HepG2 (cell line): ENCODE measurements around the gene CNNM4. TPM values are rescaled to one million over a fixed set of nuclear protein-coding genes. Genes with fewer than 3 reads are reported as not detected.
A peak's percentile ranks its signal among the peaks of the same experiment; 100 is the strongest.

Experiments
- ATF7-NPFF ChIP-seq: sonication (generic); formaldehyde crosslinking; IDR thresholded peaks from 2 replicates; pipeline ENCODE4 v1.8.1; 2023; ENCODE audit warnings: mild to moderate bottlenecking, low read depth, missing genetic modification reagents, moderate library complexity
- GATAD2A ChIP-seq: IDR thresholded peaks from 2 replicates; pipeline ENCODE4 v1.6.1; 2016
- HNF4G ChIP-seq, 2 experiments: sonication (generic) in 1 of 2; formaldehyde crosslinking in 1 of 2; IDR thresholded peaks; 2 replicates each; pipeline versions ENCODE4 v1.4.0 to v1.6.1; 2011 to 2020; ENCODE audit warnings: borderline replicate concordance in 2 of 2, low read depth in 2 of 2, mild to moderate bottlenecking in 2 of 2, low read length in 1 of 2, missing genetic modification reagents in 1 of 2, moderate library complexity in 1 of 2
- MTF1 ChIP-seq: sonication (generic); formaldehyde crosslinking; IDR thresholded peaks from 2 replicates; pipeline ENCODE4 v1.5.0; 2020; ENCODE audit warnings: missing genetic modification reagents
- MXI1 ChIP-seq: IDR thresholded peaks from 3 replicates; pipeline ENCODE4 v1.6.1; 2012; ENCODE audit warnings: low read depth, low read length, inconsistent platforms, borderline replicate concordance
- NFE2 ChIP-seq: sonication (generic); formaldehyde crosslinking; IDR thresholded peaks from 2 replicates; pipeline ENCODE4 v1.4.0; 2020; ENCODE audit warnings: missing genetic modification reagents
- RBFOX2 ChIP-seq: fragments of 200-400 bp; formaldehyde crosslinking; IDR thresholded peaks from 2 replicates; pipeline ENCODE4 v1.6.1; 2017; ENCODE audit warnings: low read depth, mild to moderate bottlenecking, low read length
- YEATS2 ChIP-seq: sonication (generic); formaldehyde crosslinking; IDR thresholded peaks from 2 replicates; pipeline ENCODE4 v1.4.0; 2020; ENCODE audit warnings: missing genetic modification reagents, borderline replicate concordance
- ZBTB20 ChIP-seq: sonication (generic); formaldehyde crosslinking; IDR thresholded peaks from 2 replicates; pipeline ENCODE4 v1.8.1; 2023; ENCODE audit warnings: missing genetic modification reagents, low read depth, mild to moderate bottlenecking, borderline replicate concordance
- ZFP90 ChIP-seq: sonication (generic); formaldehyde crosslinking; IDR thresholded peaks from 2 replicates; pipeline ENCODE4 v1.8.0; 2022; ENCODE audit warnings: missing genetic modification reagents, mild to moderate bottlenecking, inconsistent platforms, borderline replicate concordance
- ZNF589 ChIP-seq: sonication (generic); formaldehyde crosslinking; conservative IDR thresholded peaks from 2 replicates; pipeline ENCODE4 v1.8.0; 2022; ENCODE audit warnings: mild to moderate bottlenecking, moderate library complexity, missing genetic modification reagents
- ZNF883 ChIP-seq: sonication (generic); formaldehyde crosslinking; IDR thresholded peaks from 2 replicates; pipeline ENCODE4 v1.5.1; 2020; ENCODE audit warnings: mild to moderate bottlenecking, missing genetic modification reagents; ENCODE audit errors: not compliant biosample characterization
- polyA plus RNA-seq, 8 experiments: library from polyadenylated mRNA; depleted of rRNA in 3 of 8; stranded (reverse) in 7 of 8; unstranded in 1 of 8; fragments of >200 nt; fragmentation: Illumina TruSeq in 4 of 8; extraction: Trizol in 4 of 8; gene quantifications; 2 replicates each; pipeline versions ENCODE4 v1.2.1 to v1.2.3, GENCODE V29; 2011 to 2016; ENCODE audit warnings: low read depth in 4 of 8, missing spikeins in 1 of 8, mixed read lengths in 1 of 8; ENCODE audit not compliant: insufficient read depth in 1 of 8
- total RNA-seq, 5 experiments: library from RNA; depleted of rRNA; stranded (reverse); fragments of >200 nt; fragmentation: Illumina TruSeq; extraction: Trizol; gene quantifications; 2 replicates each; pipeline ENCODE4 v1.2.3, GENCODE V29; 2016; ENCODE audit warnings: low read depth in 1 of 5
- TF ChIP-seq, protein P1 (sequence below): sonication (generic); formaldehyde crosslinking; IDR thresholded peaks from 2 replicates; pipeline ENCODE4; 2020; ENCODE audit warnings: missing genetic modification reagents, mild to moderate bottlenecking, borderline replicate concordance
- TF ChIP-seq, protein P2 (sequence below): IDR thresholded peaks from 2 replicates; pipeline ENCODE4 v1.6.1; 2016
- TF ChIP-seq, protein P3 (sequence below): sonication (generic); formaldehyde crosslinking; IDR thresholded peaks from 2 replicates; pipeline ENCODE4 v1.9.0; 2022; ENCODE audit warnings: low read depth, missing genetic modification reagents
- TF ChIP-seq, protein P4 (sequence below): sonication (generic); formaldehyde crosslinking; IDR thresholded peaks from 2 replicates; pipeline ENCODE4 v1.5.0; 2020; ENCODE audit warnings: mild to moderate bottlenecking, low read depth, missing genetic modification reagents, borderline replicate concordance
- TF ChIP-seq, protein P5 (sequence below): sonication (generic); formaldehyde crosslinking; IDR thresholded peaks from 2 replicates; pipeline ENCODE4 v1.5.1; 2020; ENCODE audit warnings: mild to moderate bottlenecking, missing genetic modification reagents, borderline replicate concordance
- TF ChIP-seq, protein P6 (sequence below): sonication (generic); formaldehyde crosslinking; conservative IDR thresholded peaks from 2 replicates; pipeline ENCODE4 v1.4.0; 2020; ENCODE audit warnings: missing genetic modification reagents
- TF ChIP-seq, protein P7 (sequence below): sonication (generic); formaldehyde crosslinking; IDR thresholded peaks from 2 replicates; pipeline ENCODE4 v1.4.0; 2020; ENCODE audit warnings: missing genetic modification reagents

The CNNM4 gene
- total and polyA plus RNA-seq, 2 of the 13 experiments (the other 11 are each of a cell fraction or from before 2014, with no cell fraction given) = 5.9 to 8.4 TPM

DNA sequence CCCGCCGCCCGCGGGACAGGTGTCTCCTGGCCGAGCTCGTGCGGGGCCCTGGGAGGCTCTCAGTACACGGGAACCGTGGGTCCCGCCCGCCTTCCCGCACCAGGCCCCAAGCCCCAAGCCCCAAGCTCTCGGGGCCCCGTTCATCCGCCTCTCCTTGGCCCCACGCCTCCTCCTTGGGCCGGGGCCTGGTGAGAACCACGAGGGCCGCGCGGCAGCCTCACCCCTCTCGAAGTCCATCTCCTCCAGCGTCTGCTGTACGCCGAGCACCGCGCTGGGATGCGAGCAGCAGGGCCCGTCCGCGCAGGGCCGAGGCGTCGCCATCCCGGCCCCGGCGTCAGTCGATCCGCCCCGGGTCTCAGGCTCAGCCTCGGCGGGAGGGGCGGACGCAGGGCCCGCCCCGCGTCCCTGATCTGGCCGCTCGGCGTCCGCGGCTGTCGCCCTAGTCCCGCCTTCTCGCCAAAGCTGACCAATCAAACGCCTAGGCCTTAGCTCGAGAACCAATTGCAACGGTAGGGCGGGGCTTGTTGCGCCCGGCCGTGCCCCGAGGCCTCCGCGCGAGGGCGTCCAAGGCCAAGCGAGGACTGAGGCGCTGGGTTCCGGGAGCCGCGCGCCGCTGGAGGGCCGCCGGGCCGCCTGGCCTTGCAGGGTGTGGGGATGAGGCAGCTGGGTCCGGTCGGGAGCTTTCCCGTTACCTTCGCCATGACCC lies 97.1 kb downstream of the CNNM4 start, which contains the start of gene ANKRD39 (continued):
- TF ChIP-seq, protein P1, sequence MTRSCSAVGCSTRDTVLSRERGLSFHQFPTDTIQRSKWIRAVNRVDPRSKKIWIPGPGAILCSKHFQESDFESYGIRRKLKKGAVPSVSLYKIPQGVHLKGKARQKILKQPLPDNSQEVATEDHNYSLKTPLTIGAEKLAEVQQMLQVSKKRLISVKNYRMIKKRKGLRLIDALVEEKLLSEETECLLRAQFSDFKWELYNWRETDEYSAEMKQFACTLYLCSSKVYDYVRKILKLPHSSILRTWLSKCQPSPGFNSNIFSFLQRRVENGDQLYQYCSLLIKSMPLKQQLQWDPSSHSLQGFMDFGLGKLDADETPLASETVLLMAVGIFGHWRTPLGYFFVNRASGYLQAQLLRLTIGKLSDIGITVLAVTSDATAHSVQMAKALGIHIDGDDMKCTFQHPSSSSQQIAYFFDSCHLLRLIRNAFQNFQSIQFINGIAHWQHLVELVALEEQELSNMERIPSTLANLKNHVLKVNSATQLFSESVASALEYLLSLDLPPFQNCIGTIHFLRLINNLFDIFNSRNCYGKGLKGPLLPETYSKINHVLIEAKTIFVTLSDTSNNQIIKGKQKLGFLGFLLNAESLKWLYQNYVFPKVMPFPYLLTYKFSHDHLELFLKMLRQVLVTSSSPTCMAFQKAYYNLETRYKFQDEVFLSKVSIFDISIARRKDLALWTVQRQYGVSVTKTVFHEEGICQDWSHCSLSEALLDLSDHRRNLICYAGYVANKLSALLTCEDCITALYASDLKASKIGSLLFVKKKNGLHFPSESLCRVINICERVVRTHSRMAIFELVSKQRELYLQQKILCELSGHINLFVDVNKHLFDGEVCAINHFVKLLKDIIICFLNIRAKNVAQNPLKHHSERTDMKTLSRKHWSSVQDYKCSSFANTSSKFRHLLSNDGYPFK = no peak
- peak; percentile 61; the same call in 1 of the 2 replicates for TF ChIP-seq MTF1 (CRISPR knock-in tag)
- TF ChIP-seq, protein P2, sequence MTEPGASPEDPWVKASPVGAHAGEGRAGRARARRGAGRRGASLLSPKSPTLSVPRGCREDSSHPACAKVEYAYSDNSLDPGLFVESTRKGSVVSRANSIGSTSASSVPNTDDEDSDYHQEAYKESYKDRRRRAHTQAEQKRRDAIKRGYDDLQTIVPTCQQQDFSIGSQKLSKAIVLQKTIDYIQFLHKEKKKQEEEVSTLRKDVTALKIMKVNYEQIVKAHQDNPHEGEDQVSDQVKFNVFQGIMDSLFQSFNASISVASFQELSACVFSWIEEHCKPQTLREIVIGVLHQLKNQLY (CRISPR knock-in tag) = no peak
- TF ChIP-seq, protein P3, sequence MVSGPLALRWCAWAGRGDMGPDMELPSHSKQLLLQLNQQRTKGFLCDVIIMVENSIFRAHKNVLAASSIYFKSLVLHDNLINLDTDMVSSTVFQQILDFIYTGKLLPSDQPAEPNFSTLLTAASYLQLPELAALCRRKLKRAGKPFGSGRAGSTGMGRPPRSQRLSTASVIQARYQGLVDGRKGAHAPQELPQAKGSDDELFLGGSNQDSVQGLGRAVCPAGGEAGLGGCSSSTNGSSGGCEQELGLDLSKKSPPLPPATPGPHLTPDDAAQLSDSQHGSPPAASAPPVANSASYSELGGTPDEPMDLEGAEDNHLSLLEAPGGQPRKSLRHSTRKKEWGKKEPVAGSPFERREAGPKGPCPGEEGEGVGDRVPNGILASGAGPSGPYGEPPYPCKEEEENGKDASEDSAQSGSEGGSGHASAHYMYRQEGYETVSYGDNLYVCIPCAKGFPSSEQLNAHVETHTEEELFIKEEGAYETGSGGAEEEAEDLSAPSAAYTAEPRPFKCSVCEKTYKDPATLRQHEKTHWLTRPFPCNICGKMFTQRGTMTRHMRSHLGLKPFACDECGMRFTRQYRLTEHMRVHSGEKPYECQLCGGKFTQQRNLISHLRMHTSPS (CRISPR knock-in tag) = no peak
- TF ChIP-seq ATF7-NPFF (CRISPR knock-in tag) = peak; percentile 95
- TF ChIP-seq, protein P4, sequence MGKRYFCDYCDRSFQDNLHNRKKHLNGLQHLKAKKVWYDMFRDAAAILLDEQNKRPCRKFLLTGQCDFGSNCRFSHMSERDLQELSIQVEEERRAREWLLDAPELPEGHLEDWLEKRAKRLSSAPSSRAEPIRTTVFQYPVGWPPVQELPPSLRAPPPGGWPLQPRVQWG = no peak
- TF ChIP-seq, protein P5, sequence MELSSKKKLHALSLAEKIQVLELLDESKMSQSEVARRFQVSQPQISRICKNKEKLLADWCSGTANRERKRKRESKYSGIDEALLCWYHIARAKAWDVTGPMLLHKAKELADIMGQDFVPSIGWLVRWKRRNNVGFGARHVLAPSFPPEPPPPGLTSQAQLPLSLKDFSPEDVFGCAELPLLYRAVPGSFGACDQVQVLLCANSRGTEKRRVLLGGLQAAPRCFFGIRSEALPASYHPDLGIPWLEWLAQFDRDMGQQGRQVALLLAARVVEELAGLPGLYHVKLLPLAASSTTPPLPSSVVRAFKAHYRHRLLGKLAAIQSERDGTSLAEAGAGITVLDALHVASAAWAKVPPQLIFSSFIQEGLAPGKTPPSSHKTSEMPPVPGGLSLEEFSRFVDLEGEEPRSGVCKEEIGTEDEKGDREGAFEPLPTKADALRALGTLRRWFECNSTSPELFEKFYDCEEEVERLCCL (CRISPR knock-in tag) = peak; percentile 89; the same call in 1 of the 2 replicates
- TF ChIP-seq YEATS2 = 0 out of 2 replicates have a peak, but pooled peaks have one; percentile 14
- no peak for TF ChIP-seq HNF4G (IDR thresholded peaks at IDR 0.05; ENCODE audit: borderline replicate concordance, low read depth, low read length)
- TF ChIP-seq HNF4G (CRISPR knock-in tag; IDR thresholded peaks at IDR 0.05; ENCODE audit: borderline replicate concordance, low read depth) = no peak
- TF ChIP-seq GATAD2A (CRISPR knock-in tag) = 0 out of 2 replicates have a peak, but pooled peaks have one; percentile 17
- no peak; the same call in 1 of the 2 replicates for TF ChIP-seq ZFP90 (CRISPR knock-in tag)
- TF ChIP-seq RBFOX2 = peak; percentile 91
- peak; percentile 90 for TF ChIP-seq ZNF883 (CRISPR knock-in tag)
- TF ChIP-seq NFE2 = no peak
- TF ChIP-seq, protein P6, sequence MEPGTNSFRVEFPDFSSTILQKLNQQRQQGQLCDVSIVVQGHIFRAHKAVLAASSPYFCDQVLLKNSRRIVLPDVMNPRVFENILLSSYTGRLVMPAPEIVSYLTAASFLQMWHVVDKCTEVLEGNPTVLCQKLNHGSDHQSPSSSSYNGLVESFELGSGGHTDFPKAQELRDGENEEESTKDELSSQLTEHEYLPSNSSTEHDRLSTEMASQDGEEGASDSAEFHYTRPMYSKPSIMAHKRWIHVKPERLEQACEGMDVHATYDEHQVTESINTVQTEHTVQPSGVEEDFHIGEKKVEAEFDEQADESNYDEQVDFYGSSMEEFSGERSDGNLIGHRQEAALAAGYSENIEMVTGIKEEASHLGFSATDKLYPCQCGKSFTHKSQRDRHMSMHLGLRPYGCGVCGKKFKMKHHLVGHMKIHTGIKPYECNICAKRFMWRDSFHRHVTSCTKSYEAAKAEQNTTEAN (CRISPR knock-in tag) = peak; percentile 77
- peak; percentile 75; the same call in 1 of the 2 replicates for TF ChIP-seq ZBTB20 (CRISPR knock-in tag)
- TF ChIP-seq, protein P7, sequence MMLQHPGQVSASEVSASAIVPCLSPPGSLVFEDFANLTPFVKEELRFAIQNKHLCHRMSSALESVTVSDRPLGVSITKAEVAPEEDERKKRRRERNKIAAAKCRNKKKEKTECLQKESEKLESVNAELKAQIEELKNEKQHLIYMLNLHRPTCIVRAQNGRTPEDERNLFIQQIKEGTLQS (CRISPR knock-in tag) = no peak; the same call in 1 of the 2 replicates
- TF ChIP-seq ZNF589 (CRISPR knock-in tag) = no peak
- peak; percentile 75; the same call in 1 of the 3 replicates for TF ChIP-seq MXI1
